NCI-H1092 treated with DMSO at 0.1 percent for 48 hours (cell line): ENCODE measurements around the gene ADORA3.
A peak's percentile ranks its signal among the peaks of the same experiment; 100 is the strongest.

ENCODE experiments used
- DNase-seq: peaks from one replicate; lab custom pipeline; 2025; lab: John Stamatoyannopoulos, UW

Gene ADORA3

GRCh38 chr1:111507411-111508201 lies 4.2 kb upstream of the ADORA3 start:
- no peak for DNase-seq

- no peak for DNase-seq
Observed at GRCh38 chr1:111506561-111506960, 3.1 kb upstream of the ADORA3 start.

GRCh38 chr1:111505641-111506119 lies 2.2 kb upstream of the ADORA3 start:
- DNase-seq = no peak

GRCh38 chr1:111504097-111504496 lies 664 bp upstream of the ADORA3 start:
- no peak for DNase-seq

- DNase-seq = no peak
Observed at GRCh38 chr1:111501645-111502044, 1.8 kb downstream of the ADORA3 start.

GRCh38 chr1:111499026-111499785 lies 4.2 kb downstream of the ADORA3 start:
- no peak for DNase-seq

- DNase-seq = no peak
Observed at GRCh38 chr1:111497592-111497991, 5.8 kb downstream of the ADORA3 start.

GRCh38 chr1:111496398-111496797 lies 7.0 kb downstream of the ADORA3 start:
- no peak for DNase-seq

- DNase-seq = no peak
Observed at GRCh38 chr1:111491070-111491469, 12.4 kb downstream of the ADORA3 start.

GRCh38 chr1:111490220-111490619 lies 13.2 kb downstream of the ADORA3 start:
- DNase-seq = no peak

GRCh38 chr1:111489604-111490003 lies 13.8 kb downstream of the ADORA3 start:
- no peak for DNase-seq

- no peak for DNase-seq
Observed at GRCh38 chr1:111488669-111489068, 14.8 kb downstream of the ADORA3 start.

GRCh38 chr1:111487133-111487532 lies 16.3 kb downstream of the ADORA3 start:
- DNase-seq = no peak

GRCh38 chr1:111486431-111486830 lies 17.0 kb downstream of the ADORA3 start:
- DNase-seq = no peak

- DNase-seq = no peak
Observed at GRCh38 chr1:111484391-111485026, 18.9 kb downstream of the ADORA3 start.

GRCh38 chr1:111483876-111484275 lies 19.6 kb downstream of the ADORA3 start:
- DNase-seq = no peak

- DNase-seq = no peak
Observed at GRCh38 chr1:111483166-111483565, 20.3 kb downstream of the ADORA3 start.

- DNase-seq = peak; percentile 45
Observed at GRCh38 chr1:111481387-111482221, 21.8 kb downstream of the ADORA3 start.

- no peak for DNase-seq
Observed at GRCh38 chr1:111480674-111481073, 22.8 kb downstream of the ADORA3 start.

- DNase-seq = no peak
Observed at GRCh38 chr1:111476761-111477309, 26.6 kb downstream of the ADORA3 start.

GRCh38 chr1:111476214-111476613 lies 27.2 kb downstream of the ADORA3 start:
- no peak for DNase-seq

- no peak for DNase-seq
Observed at GRCh38 chr1:111475701-111476100, 27.7 kb downstream of the ADORA3 start.
